GM23338 (cell line): ENCODE measurements around the gene TPCN2. TPM values are rescaled to one million over a fixed set of nuclear protein-coding genes. Genes with fewer than 3 reads are reported as not detected.

Source experiments
- ATAC-seq: fragments of 200-7000 bp; cut with Tn5 transposase; 3 replicates; pipeline ENCODE4 v1.9.1; 2020
- DNase-seq: peaks from one replicate; pipeline ENCODE4 v3.0.0-alpha.2; 2015; ENCODE audit warnings: low spot score
- H2AFZ ChIP-seq: fragments of 200-600 bp; sonication (generic); 2 replicates; pipeline ENCODE4 v1.8.0; 2016; ENCODE audit warnings: antibody characterized with exemption, mild to moderate bottlenecking, moderate library complexity
- H3F3A ChIP-seq: fragments of 200-600 bp; sonication (generic); replicated peaks from 2 replicates; pipeline ENCODE4 v1.8.0; 2017; ENCODE audit warnings: antibody characterized with exemption, mixed run types, low read depth
- H3K27ac ChIP-seq: fragments of 200-600 bp; sonication (generic); 2 replicates; pipeline ENCODE4 v1.6.1; 2016; ENCODE audit warnings: low read depth
- H3K27me3 ChIP-seq: fragments of 200-600 bp; sonication (generic); 2 replicates; pipeline ENCODE4 v1.8.0; 2016; ENCODE audit warnings: mild to moderate bottlenecking, mixed run types, moderate library complexity; ENCODE audit not compliant: insufficient read depth
- H3K36me3 ChIP-seq: fragments of 200-600 bp; sonication (generic); 2 replicates; pipeline ENCODE4 v1.8.0; 2016; ENCODE audit warnings: mild to moderate bottlenecking; ENCODE audit not compliant: insufficient read depth
- H3K4me1 ChIP-seq: fragments of 200-600 bp; sonication (generic); 2 replicates; pipeline ENCODE4 v1.8.0; 2016; ENCODE audit warnings: mild to moderate bottlenecking, moderate library complexity; ENCODE audit not compliant: insufficient read depth
- H3K4me2 ChIP-seq: fragments of 200-600 bp; sonication (generic); 2 replicates; pipeline ENCODE4 v1.7.1; 2017; ENCODE audit warnings: mixed run types
- H3K4me3 ChIP-seq: fragments of 200-600 bp; sonication (generic); 2 replicates; pipeline ENCODE4 v1.6.1; 2016; ENCODE audit warnings: mixed run types
- H3K79me2 ChIP-seq: fragments of 200-600 bp; sonication (generic); replicated peaks from 2 replicates; pipeline ENCODE4 v1.8.0; 2017; ENCODE audit warnings: mild to moderate bottlenecking; ENCODE audit not compliant: insufficient read depth
- H3K9me2 ChIP-seq: fragments of 200-600 bp; sonication (generic); 2 replicates; pipeline ENCODE4 v1.8.0; 2017; ENCODE audit not compliant: insufficient read depth
- H4K20me1 ChIP-seq: fragments of 200-600 bp; sonication (generic); replicated peaks from 2 replicates; pipeline ENCODE4 v1.8.0; 2017; ENCODE audit warnings: mild to moderate bottlenecking; ENCODE audit not compliant: insufficient read depth
- H3K27ac Mint-ChIP-seq: 2 replicates; pipeline ENCODE4 v1.8.0; 2020; ENCODE audit warnings: inconsistent platforms, mild to moderate bottlenecking, moderate library complexity, mixed read lengths
- H3K27me3 Mint-ChIP-seq: 3 replicates; pipeline ENCODE4 v1.8.0; 2022; ENCODE audit warnings: low read depth, mild to moderate bottlenecking, moderate library complexity, mixed read lengths, inconsistent platforms; ENCODE audit not compliant: insufficient read depth, poor library complexity
- H3K36me3 Mint-ChIP-seq: 3 replicates; pipeline ENCODE4 v1.8.0; 2021; ENCODE audit warnings: low read depth, mild to moderate bottlenecking, inconsistent platforms, moderate library complexity, mixed read lengths
- H3K4me1 Mint-ChIP-seq: 3 replicates; pipeline ENCODE4 v1.8.0; 2020; ENCODE audit warnings: mild to moderate bottlenecking, inconsistent platforms, mixed read lengths
- H3K4me3 Mint-ChIP-seq: 3 replicates; pipeline ENCODE4 v1.8.0; 2021; ENCODE audit warnings: moderate library complexity, mild to moderate bottlenecking, inconsistent platforms, mixed read lengths
- H3K9me3 Mint-ChIP-seq: 3 replicates; pipeline ENCODE4 v1.8.0; 2020; ENCODE audit warnings: moderate library complexity, mild to moderate bottlenecking, inconsistent platforms, mixed read lengths
- CREB1 ChIP-seq: fragments of 250-450 bp; sonication (Bioruptor Pico); IDR thresholded peaks from 2 replicates; pipeline ENCODE4 v1.5.0; 2020; ENCODE audit warnings: low read depth, mild to moderate bottlenecking, moderate library complexity
- EZH2 ChIP-seq: fragments of 200-600 bp; sonication (generic); IDR thresholded peaks from one replicate; pipeline ENCODE4 v1.8.0; 2017; ENCODE audit warnings: antibody characterized with exemption, mild to moderate bottlenecking, low read depth; ENCODE audit not compliant: unreplicated experiment
- EZH2phosphoT487 ChIP-seq: fragments of 200-600 bp; sonication (generic); IDR thresholded peaks from one replicate; pipeline ENCODE4 v1.8.1; 2018; ENCODE audit warnings: antibody characterized with exemption; ENCODE audit not compliant: unreplicated experiment
- JUNB ChIP-seq: IDR thresholded peaks from one replicate; pipeline ENCODE4 v1.6.1; 2016; ENCODE audit warnings: antibody characterized with exemption; ENCODE audit not compliant: unreplicated experiment
- NANOG ChIP-seq: IDR thresholded peaks from 2 replicates; pipeline ENCODE4 v1.6.1; 2016; ENCODE audit warnings: antibody characterized with exemption, borderline replicate concordance
- POLR2AphosphoS5 ChIP-seq: IDR thresholded peaks from 2 replicates; pipeline ENCODE4 v1.6.1; 2016; ENCODE audit warnings: antibody characterized with exemption, low read depth
- STAT1 ChIP-seq: IDR thresholded peaks from one replicate; pipeline ENCODE4 v1.6.1; 2016; ENCODE audit warnings: antibody characterized with exemption; ENCODE audit not compliant: unreplicated experiment
- ZNF114 ChIP-seq: fragments of 250-450 bp; sonication (Bioruptor Pico); IDR thresholded peaks from 2 replicates; pipeline ENCODE4 v1.5.0; 2020; ENCODE audit warnings: mild to moderate bottlenecking, moderate library complexity
- ZNF331 ChIP-seq: fragments of 250-450 bp; sonication (Bioruptor Pico); IDR thresholded peaks from 2 replicates; pipeline ENCODE4 v1.5.0; 2020; ENCODE audit warnings: low read depth, mild to moderate bottlenecking, moderate library complexity
- polyA plus RNA-seq: library from polyadenylated mRNA; unstranded; fragments of >200 nt; fragmentation: Nextera tagmentation; extraction: Ambion mirVana; gene quantifications from 2 replicates; pipeline ENCODE4 v1.2.1, GENCODE V29; 2016
- total RNA-seq: library from RNA; depleted of rRNA; stranded (reverse); fragments of >200 nt; shearing (Covaris generic); gene quantifications from 2 replicates; pipeline ENCODE4 v1.2.3, GENCODE V29; 2014
- TF ChIP-seq, protein P1 (sequence below): IDR thresholded peaks from one replicate; pipeline ENCODE4 v1.6.1; 2018; ENCODE audit warnings: antibody characterized with exemption; ENCODE audit not compliant: unreplicated experiment
- TF ChIP-seq, protein P2 (sequence below): IDR thresholded peaks from 2 replicates; pipeline ENCODE4 v1.6.1; 2016; ENCODE audit warnings: antibody characterized with exemption
- TF ChIP-seq, protein P3 (sequence below), 2 experiments: fragments of 200-600 bp in 1 of 2; sonication (generic) in 1 of 2; conservative IDR thresholded peaks; 2 replicates each; pipeline versions ENCODE4 v1.5.1 to v1.6.1; 2016 to 2017; ENCODE audit warnings: antibody characterized with exemption in 2 of 2, low read depth in 2 of 2, mild to moderate bottlenecking in 2 of 2, moderate library complexity in 1 of 2
- TF ChIP-seq, protein P4 (sequence below): fragments of 250-450 bp; sonication (Bioruptor Pico); IDR thresholded peaks from 2 replicates; pipeline ENCODE4 v1.5.0; 2020; ENCODE audit warnings: mild to moderate bottlenecking, moderate library complexity

TPCN2 gene
- total and polyA plus RNA-seq, 2 experiments from 2014 or later = 5.8 to 14.7 TPM

DNA sequence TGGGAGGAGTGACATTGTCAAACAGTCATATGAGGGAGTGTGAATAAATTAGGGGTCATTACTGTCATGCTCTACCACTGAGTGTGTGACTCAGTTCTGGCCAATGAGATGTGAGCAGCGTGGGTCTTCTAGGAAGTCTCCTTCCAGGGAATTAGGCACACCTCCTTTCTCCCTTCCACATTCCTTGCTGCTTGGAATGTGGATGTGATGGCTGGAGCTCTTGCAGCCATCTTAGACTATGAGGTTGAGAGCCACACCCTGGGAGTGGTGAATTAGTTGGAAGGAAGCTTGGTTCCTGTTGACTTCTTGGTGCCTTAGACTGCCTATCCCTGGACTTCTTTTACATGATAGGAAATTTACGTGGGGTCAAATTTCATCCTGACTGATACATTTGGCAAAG is 70.5 kb downstream of the TPCN2 start:
- Mint-ChIP-seq H3K36me3 (peaks cover 3% of the 10 kb centered on the region; the same call in 1 of the 3 replicates), H3K9me3 (peaks cover 9% of the 10 kb centered on the region; the same call in 2 of the 3 replicates), H3K27ac (no peak overlapping the region), H3K4me1 (peaks cover 17% of the 10 kb centered on the region), H3K27me3 (peaks cover 16% of the 10 kb centered on the region), H3K4me3 (no peak overlapping the region)
- Histone ChIP-seq H3K36me3 (no peaks in the 10 kb centered on the region), H3F3A (no peaks in the 10 kb centered on the region), H3K4me1 (peaks cover 21% of the 10 kb centered on the region; the same call in 1 of the 2 replicates), H4K20me1 (no peaks in the 10 kb centered on the region), H3K27ac (no peak overlapping the region), H3K4me2 (no peak overlapping the region), H3K4me3 (no peak overlapping the region), H3K79me2 (no peaks in the 10 kb centered on the region), H2AFZ (no peak overlapping the region), H3K27me3 (no peaks in the 10 kb centered on the region), H3K9me2 (no peaks in the 10 kb centered on the region)
- DNase-seq (no peak), ATAC-seq (no peak)
- TF ChIP-seq ZNF331 (CRISPR knock-in tag) (no peak), EZH2phosphoT487 (no peak), STAT1 (no peak), ZNF114 (CRISPR knock-in tag) (no peak), JUNB (no peak), EZH2 (no peak), CREB1 (CRISPR knock-in tag) (no peak), NANOG (no peak), POLR2AphosphoS5 (no peak)
- TF ChIP-seq, protein P1, sequence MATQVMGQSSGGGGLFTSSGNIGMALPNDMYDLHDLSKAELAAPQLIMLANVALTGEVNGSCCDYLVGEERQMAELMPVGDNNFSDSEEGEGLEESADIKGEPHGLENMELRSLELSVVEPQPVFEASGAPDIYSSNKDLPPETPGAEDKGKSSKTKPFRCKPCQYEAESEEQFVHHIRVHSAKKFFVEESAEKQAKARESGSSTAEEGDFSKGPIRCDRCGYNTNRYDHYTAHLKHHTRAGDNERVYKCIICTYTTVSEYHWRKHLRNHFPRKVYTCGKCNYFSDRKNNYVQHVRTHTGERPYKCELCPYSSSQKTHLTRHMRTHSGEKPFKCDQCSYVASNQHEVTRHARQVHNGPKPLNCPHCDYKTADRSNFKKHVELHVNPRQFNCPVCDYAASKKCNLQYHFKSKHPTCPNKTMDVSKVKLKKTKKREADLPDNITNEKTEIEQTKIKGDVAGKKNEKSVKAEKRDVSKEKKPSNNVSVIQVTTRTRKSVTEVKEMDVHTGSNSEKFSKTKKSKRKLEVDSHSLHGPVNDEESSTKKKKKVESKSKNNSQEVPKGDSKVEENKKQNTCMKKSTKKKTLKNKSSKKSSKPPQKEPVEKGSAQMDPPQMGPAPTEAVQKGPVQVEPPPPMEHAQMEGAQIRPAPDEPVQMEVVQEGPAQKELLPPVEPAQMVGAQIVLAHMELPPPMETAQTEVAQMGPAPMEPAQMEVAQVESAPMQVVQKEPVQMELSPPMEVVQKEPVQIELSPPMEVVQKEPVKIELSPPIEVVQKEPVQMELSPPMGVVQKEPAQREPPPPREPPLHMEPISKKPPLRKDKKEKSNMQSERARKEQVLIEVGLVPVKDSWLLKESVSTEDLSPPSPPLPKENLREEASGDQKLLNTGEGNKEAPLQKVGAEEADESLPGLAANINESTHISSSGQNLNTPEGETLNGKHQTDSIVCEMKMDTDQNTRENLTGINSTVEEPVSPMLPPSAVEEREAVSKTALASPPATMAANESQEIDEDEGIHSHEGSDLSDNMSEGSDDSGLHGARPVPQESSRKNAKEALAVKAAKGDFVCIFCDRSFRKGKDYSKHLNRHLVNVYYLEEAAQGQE = no peak
- TF ChIP-seq, protein P2, sequence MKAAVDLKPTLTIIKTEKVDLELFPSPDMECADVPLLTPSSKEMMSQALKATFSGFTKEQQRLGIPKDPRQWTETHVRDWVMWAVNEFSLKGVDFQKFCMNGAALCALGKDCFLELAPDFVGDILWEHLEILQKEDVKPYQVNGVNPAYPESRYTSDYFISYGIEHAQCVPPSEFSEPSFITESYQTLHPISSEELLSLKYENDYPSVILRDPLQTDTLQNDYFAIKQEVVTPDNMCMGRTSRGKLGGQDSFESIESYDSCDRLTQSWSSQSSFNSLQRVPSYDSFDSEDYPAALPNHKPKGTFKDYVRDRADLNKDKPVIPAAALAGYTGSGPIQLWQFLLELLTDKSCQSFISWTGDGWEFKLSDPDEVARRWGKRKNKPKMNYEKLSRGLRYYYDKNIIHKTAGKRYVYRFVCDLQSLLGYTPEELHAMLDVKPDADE = no peak
- TF ChIP-seq, protein P3, sequence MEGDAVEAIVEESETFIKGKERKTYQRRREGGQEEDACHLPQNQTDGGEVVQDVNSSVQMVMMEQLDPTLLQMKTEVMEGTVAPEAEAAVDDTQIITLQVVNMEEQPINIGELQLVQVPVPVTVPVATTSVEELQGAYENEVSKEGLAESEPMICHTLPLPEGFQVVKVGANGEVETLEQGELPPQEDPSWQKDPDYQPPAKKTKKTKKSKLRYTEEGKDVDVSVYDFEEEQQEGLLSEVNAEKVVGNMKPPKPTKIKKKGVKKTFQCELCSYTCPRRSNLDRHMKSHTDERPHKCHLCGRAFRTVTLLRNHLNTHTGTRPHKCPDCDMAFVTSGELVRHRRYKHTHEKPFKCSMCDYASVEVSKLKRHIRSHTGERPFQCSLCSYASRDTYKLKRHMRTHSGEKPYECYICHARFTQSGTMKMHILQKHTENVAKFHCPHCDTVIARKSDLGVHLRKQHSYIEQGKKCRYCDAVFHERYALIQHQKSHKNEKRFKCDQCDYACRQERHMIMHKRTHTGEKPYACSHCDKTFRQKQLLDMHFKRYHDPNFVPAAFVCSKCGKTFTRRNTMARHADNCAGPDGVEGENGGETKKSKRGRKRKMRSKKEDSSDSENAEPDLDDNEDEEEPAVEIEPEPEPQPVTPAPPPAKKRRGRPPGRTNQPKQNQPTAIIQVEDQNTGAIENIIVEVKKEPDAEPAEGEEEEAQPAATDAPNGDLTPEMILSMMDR (conservative IDR thresholded peaks at IDR 0.05; ENCODE audit: low read depth in 2 of 2) = no peak
- TF ChIP-seq, protein P4, sequence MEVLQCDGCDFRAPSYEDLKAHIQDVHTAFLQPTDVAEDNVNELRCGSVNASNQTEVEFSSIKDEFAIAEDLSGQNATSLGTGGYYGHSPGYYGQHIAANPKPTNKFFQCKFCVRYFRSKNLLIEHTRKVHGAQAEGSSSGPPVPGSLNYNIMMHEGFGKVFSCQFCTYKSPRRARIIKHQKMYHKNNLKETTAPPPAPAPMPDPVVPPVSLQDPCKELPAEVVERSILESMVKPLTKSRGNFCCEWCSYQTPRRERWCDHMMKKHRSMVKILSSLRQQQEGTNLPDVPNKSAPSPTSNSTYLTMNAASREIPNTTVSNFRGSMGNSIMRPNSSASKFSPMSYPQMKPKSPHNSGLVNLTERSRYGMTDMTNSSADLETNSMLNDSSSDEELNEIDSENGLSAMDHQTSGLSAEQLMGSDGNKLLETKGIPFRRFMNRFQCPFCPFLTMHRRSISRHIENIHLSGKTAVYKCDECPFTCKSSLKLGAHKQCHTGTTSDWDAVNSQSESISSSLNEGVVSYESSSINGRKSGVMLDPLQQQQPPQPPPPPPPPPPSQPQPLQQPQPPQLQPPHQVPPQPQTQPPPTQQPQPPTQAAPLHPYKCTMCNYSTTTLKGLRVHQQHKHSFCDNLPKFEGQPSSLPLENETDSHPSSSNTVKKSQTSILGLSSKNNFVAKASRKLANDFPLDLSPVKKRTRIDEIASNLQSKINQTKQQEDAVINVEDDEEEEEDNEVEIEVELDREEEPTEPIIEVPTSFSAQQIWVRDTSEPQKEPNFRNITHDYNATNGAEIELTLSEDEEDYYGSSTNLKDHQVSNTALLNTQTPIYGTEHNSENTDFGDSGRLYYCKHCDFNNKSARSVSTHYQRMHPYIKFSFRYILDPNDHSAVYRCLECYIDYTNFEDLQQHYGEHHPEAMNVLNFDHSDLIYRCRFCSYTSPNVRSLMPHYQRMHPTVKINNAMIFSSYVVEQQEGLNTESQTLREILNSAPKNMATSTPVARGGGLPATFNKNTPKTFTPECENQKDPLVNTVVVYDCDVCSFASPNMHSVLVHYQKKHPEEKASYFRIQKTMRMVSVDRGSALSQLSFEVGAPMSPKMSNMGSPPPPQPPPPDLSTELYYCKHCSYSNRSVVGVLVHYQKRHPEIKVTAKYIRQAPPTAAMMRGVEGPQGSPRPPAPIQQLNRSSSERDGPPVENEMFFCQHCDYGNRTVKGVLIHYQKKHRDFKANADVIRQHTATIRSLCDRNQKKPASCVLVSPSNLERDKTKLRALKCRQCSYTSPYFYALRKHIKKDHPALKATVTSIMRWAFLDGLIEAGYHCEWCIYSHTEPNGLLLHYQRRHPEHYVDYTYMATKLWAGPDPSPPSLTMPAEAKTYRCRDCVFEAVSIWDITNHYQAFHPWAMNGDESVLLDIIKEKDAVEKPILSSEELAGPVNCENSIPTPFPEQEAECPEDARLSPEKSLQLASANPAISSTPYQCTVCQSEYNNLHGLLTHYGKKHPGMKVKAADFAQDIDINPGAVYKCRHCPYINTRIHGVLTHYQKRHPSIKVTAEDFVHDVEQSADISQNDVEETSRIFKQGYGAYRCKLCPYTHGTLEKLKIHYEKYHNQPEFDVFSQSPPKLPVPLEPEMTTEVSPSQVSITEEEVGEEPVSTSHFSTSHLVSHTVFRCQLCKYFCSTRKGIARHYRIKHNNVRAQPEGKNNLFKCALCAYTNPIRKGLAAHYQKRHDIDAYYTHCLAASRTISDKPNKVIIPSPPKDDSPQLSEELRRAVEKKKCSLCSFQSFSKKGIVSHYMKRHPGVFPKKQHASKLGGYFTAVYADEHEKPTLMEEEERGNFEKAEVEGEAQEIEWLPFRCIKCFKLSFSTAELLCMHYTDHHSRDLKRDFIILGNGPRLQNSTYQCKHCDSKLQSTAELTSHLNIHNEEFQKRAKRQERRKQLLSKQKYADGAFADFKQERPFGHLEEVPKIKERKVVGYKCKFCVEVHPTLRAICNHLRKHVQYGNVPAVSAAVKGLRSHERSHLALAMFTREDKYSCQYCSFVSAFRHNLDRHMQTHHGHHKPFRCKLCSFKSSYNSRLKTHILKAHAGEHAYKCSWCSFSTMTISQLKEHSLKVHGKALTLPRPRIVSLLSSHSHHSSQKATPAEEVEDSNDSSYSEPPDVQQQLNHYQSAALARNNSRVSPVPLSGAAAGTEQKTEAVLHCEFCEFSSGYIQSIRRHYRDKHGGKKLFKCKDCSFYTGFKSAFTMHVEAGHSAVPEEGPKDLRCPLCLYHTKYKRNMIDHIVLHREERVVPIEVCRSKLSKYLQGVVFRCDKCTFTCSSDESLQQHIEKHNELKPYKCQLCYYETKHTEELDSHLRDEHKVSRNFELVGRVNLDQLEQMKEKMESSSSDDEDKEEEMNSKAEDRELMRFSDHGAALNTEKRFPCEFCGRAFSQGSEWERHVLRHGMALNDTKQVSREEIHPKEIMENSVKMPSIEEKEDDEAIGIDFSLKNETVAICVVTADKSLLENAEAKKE (CRISPR knock-in tag) = no peak
